B cell (primary cell): ENCODE results near the gene DTHD1. TPM values are rescaled to one million over a fixed set of nuclear protein-coding genes. Genes with fewer than 3 reads are reported as not detected.
A peak's percentile ranks its signal among the peaks of the same experiment; 100 is the strongest.

Experiments used
- ATAC-seq: fragments of 200-7000 bp; cut with Tn5 transposase; one replicate; pipeline ENCODE4 v1.10.0; 2021; ENCODE audit warnings: low read depth, mild to moderate bottlenecking, moderate number of reproducible peaks, moderate library complexity
- CTCF ChIA-PET: fragments of 350-600 bp; sonication (Branson Sonifier 250); formaldehyde crosslinking; loops from one replicate; lab custom pipeline; 2021; ENCODE audit warnings: antibody characterized with exemption, inconsistent platforms; lab: Charles Lee
- POLR2A ChIA-PET: fragments of 350-600 bp; sonication (Branson Sonifier 250); formaldehyde crosslinking; loops from one replicate; lab custom pipeline; 2021; ENCODE audit warnings: antibody characterized with exemption; lab: Charles Lee
- DNase-seq: peaks from one replicate; pipeline ENCODE4 v3.0.0; 2013
- H2AFZ ChIP-seq: 2 replicates; pipeline ENCODE4 v1.6.1; 2012; ENCODE audit warnings: mild to moderate bottlenecking, low read depth, low read length; ENCODE audit not compliant: insufficient read depth, poor library complexity, severe bottlenecking
- H3K27ac ChIP-seq, 2 donors: 1 replicate in 1 of 2; 2 replicates in 1 of 2; pipeline ENCODE4 v1.5.1; 2012 to 2013; ENCODE audit warnings: low read length in 2 of 2, mild to moderate bottlenecking in 2 of 2, moderate library complexity in 1 of 2
- H3K27me3 ChIP-seq, 4 experiments: fragments of 200-600 bp in 1 of 4; sonication (generic) in 1 of 4; replicated peaks in 1 of 4; 1 replicate in 2 of 4; 2 replicates in 2 of 4; pipeline versions ENCODE4 v1.6.1 to v1.7.0; 2013 to 2016; ENCODE audit warnings: low read length in 3 of 4, mild to moderate bottlenecking in 2 of 4, mixed read lengths in 1 of 4, moderate library complexity in 1 of 4; ENCODE audit not compliant: insufficient read depth in 4 of 4, control insufficient read depth in 3 of 4; ENCODE audit errors: control extremely low read depth in 1 of 4
- H3K36me3 ChIP-seq, 2 experiments: replicated peaks in 1 of 2; 1 replicate in 1 of 2; 2 replicates in 1 of 2; pipeline versions ENCODE4 v1.6.1 to v1.7.1; 2013; ENCODE audit warnings: low read length in 1 of 2; ENCODE audit not compliant: insufficient read depth in 2 of 2, control insufficient read depth in 1 of 2; ENCODE audit errors: control extremely low read depth in 1 of 2, extremely low read depth in 1 of 2
- H3K4me1 ChIP-seq, 2 donors: fragments of 200-600 bp in 1 of 2; sonication (generic) in 1 of 2; 1 replicate in 1 of 2; 2 replicates in 1 of 2; pipeline versions ENCODE4 v1.5.1 to v1.6.1; 2013 to 2017; ENCODE audit warnings: low read length in 2 of 2; ENCODE audit not compliant: control insufficient read depth in 2 of 2, insufficient read depth in 2 of 2
- H3K4me2 ChIP-seq: replicated peaks from 2 replicates; pipeline ENCODE3; 2012; ENCODE audit warnings: mild to moderate bottlenecking, low read depth, low read length; ENCODE audit not compliant: poor library complexity, severe bottlenecking
- H3K4me3 ChIP-seq, 5 experiments: fragments of 200-600 bp in 1 of 5; sonication (generic) in 1 of 5; 1 replicate in 3 of 5; 2 replicates in 2 of 5; pipeline versions ENCODE4 v1.5.1 to v1.7.0; 2011 to 2016; ENCODE audit warnings: low read length in 4 of 5, mild to moderate bottlenecking in 4 of 5, low read depth in 2 of 5, control low read depth in 1 of 5, moderate library complexity in 1 of 5; ENCODE audit not compliant: insufficient read depth in 1 of 5; ENCODE audit errors: control extremely low read depth in 1 of 5, extremely low read depth in 1 of 5
- H3K79me2 ChIP-seq: fragments of 200-600 bp; sonication (generic); one replicate; pipeline ENCODE4 v1.6.0; 2016; ENCODE audit warnings: low read length; ENCODE audit not compliant: control insufficient read depth, insufficient read depth
- H3K9ac ChIP-seq: fragments of 200-600 bp; sonication (generic); 2 replicates; pipeline ENCODE4 v1.6.1; 2017; ENCODE audit warnings: mild to moderate bottlenecking, low read length, moderate library complexity
- H3K9me3 ChIP-seq, 3 donors: one replicate each; pipeline versions ENCODE4 v1.6.1 to v1.7.1; 2013; ENCODE audit warnings: low read length in 2 of 3; ENCODE audit not compliant: control insufficient read depth in 2 of 3, insufficient read depth in 1 of 3; ENCODE audit errors: control extremely low read depth in 1 of 3
- H4K20me1 ChIP-seq: 2 replicates; pipeline ENCODE4 v1.6.0; 2012; ENCODE audit warnings: mild to moderate bottlenecking, low read length; ENCODE audit not compliant: insufficient read depth, control insufficient read depth, poor library complexity, severe bottlenecking
- H3K27ac Mint-ChIP-seq: one replicate; pipeline ENCODE4 v1.8.0; 2021; ENCODE audit warnings: mixed read lengths
- H3K27me3 Mint-ChIP-seq: one replicate; pipeline ENCODE4 v1.8.0; 2021; ENCODE audit warnings: mixed read lengths
- H3K4me1 Mint-ChIP-seq: one replicate; pipeline ENCODE4 v1.8.0; 2021; ENCODE audit warnings: mixed read lengths
- H3K4me3 Mint-ChIP-seq: one replicate; pipeline ENCODE4 v1.8.0; 2021; ENCODE audit warnings: mixed read lengths
- H3K9me3 Mint-ChIP-seq: one replicate; pipeline ENCODE4 v1.8.0; 2022; ENCODE audit warnings: mixed read lengths; ENCODE audit not compliant: insufficient read depth
- EZH2 ChIP-seq: IDR thresholded peaks from 2 replicates; pipeline ENCODE4 v1.6.1; 2012; ENCODE audit warnings: borderline replicate concordance, low read depth, mild to moderate bottlenecking, moderate library complexity, low read length; ENCODE audit not compliant: insufficient read depth, poor library complexity, severe bottlenecking
- WGBS: methylation state at CpG from one replicate; pipeline ENCODE4 v1.1.5; 2013; ENCODE audit warnings: missing lambda C conversion rate; ENCODE audit not compliant: insufficient coverage; 5-methylcytosine and 5-hydroxymethylcytosine counted together
- intact Hi-C: fragments of 100-400 bp; cut with micrococcal nuclease; formaldehyde crosslinking; loops from one replicate; pipeline ENCODE4 v1.10.0; 2022
- polyA plus RNA-seq: library from polyadenylated mRNA; depleted of rRNA; stranded (reverse); fragments of >200 nt; gene quantifications from 2 replicates; pipeline ENCODE4 v1.2.3, GENCODE V29; 2012
- total RNA-seq, 2 donors: library from RNA; stranded (reverse); fragments of 120-200 nt in 1 of 2; gene quantifications; 1 replicate in 1 of 2; 2 replicates in 1 of 2; pipeline versions ENCODE4 v1.2.3 to v1.2.4, GENCODE V29; 2013 to 2022
- TF ChIP-seq, protein P1 (sequence below): fragments of 200-600 bp; IDR thresholded peaks from one replicate; pipeline ENCODE4 v1.8.0; 2022; ENCODE audit warnings: antibody characterized with exemption, mild to moderate bottlenecking

The DTHD1 gene
- total and polyA plus RNA-seq, 2 donors (not counting 1 experiment from before 2014, with no cell fraction given) = 0.04 TPM; not detected in 1

DNA sequence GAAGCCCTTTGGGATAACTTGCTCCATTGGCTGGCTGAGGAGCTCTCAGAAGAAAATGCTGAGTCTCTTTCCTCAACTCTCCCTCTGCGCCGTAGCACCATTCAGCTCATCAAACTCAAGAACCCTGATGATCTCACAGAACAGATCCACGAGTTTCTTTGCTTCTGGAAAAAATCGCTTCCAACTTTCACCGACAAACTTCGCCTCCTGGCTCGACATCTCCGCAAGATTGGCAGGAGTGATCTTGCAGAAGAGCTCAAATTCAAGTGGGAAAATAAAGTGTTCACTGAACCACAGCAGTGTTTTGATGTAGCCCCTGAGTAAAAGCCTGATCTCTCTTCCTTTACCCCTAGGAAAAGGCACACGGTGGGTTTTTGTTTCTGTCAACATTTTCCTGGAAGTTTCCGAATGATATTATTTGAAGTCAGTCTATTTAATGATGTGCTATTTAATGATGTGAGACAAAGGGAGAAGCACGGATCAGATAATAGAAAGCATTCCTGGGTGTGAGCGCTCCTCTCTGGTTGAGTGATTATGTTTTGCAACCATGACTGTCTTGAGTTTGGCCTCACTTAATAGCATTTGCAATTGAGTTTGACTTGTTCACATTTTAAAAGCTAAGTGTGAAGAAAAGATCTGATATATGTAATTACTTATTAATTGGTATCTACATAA is 62.2 kb downstream of the DTHD1 start:
- Histone ChIP-seq H3K27me3 (no peaks in the 10 kb centered on the region), H3K36me3 (no peaks in the 10 kb centered on the region), H3K9me3 (no peaks in the 10 kb centered on the region), H2AFZ (no peak overlapping the region), H3K4me2 (no peak overlapping the region), H4K20me1 (no peaks in the 10 kb centered on the region), H3K79me2 (no peaks in the 10 kb centered on the region), H3K4me3 (no peak overlapping the region), H3K9ac (no peak overlapping the region), H3K4me1 (peaks cover 9 to 10% of the 10 kb centered on the region in 2 donors), H3K27ac (no peak overlapping the region)
- Mint-ChIP-seq H3K27ac (no peak overlapping the region), H3K4me3 (no peak overlapping the region), H3K27me3 (no peaks in the 10 kb centered on the region), H3K9me3 (no peaks in the 10 kb centered on the region), H3K4me1 (peaks cover 6% of the 10 kb centered on the region)
- no peak for ATAC-seq
- no peak for DNase-seq
- WGBS = 95% methylated on average over 10 of the region's 12 CpGs
- ChIA-PET CTCF (interaction anchor here (1.5 to 1.9 kb wide), 2 partner anchors 13 to 56 kb away, joined by 3 to 8 read pairs; no protein-coding TSS in a partner anchor), POLR2A (no interaction called here)
- intact Hi-C loops = no loop called here
- TF ChIP-seq EZH2 = no peak
- TF ChIP-seq, protein P1, sequence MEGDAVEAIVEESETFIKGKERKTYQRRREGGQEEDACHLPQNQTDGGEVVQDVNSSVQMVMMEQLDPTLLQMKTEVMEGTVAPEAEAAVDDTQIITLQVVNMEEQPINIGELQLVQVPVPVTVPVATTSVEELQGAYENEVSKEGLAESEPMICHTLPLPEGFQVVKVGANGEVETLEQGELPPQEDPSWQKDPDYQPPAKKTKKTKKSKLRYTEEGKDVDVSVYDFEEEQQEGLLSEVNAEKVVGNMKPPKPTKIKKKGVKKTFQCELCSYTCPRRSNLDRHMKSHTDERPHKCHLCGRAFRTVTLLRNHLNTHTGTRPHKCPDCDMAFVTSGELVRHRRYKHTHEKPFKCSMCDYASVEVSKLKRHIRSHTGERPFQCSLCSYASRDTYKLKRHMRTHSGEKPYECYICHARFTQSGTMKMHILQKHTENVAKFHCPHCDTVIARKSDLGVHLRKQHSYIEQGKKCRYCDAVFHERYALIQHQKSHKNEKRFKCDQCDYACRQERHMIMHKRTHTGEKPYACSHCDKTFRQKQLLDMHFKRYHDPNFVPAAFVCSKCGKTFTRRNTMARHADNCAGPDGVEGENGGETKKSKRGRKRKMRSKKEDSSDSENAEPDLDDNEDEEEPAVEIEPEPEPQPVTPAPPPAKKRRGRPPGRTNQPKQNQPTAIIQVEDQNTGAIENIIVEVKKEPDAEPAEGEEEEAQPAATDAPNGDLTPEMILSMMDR = no peak

DNA sequence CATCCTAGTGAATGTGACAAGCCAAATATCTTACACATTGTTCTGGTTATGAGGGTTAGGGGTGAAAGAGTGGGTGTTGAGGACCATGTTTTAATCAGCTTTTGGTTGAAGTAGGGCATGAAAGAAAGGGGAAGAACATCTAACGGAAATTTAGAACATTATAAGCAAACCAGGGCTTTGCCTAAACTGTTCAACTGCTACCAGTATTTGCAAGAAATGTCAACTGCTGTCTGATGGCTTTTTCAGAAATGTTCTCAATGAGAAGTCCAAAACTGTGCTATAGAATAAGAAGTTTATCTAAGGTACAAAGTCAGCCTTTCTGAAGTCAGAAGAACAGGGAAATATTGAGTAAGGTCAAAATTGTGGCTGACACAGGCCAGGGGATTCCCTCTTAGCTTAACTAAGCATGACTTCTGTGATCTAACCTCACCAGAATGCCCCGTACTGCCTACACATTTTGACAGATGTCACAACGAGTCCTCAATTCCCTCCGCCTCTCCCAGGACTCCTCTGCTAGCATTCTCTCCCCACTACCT is 67.1 kb downstream of the DTHD1 start:
- H3K9me3 Mint-ChIP-seq = no peaks in the 10 kb centered on the region
- Histone ChIP-seq H3K36me3 (no peaks in the 10 kb centered on the region), H3K9ac (no peak overlapping the region), H3K4me3 (no peak overlapping the region), H3K4me1 (peaks cover 15 to 19% of the 10 kb centered on the region in 2 donors), H3K4me2 (peak overlapping the region; percentile 45), H3K27ac (peak overlapping the region; percentile 38 to 42), H3K27me3 (no peaks in the 10 kb centered on the region), H3K79me2 (no peaks in the 10 kb centered on the region), H2AFZ (peak overlapping the region; percentile 53), H3K9me3 (no peaks in the 10 kb centered on the region), H4K20me1 (no peaks in the 10 kb centered on the region)
- ATAC-seq = peak; percentile 82
- peak overlapping the region; percentile 82 for H3K27ac Mint-ChIP-seq
- DNase-seq = peak; percentile 71
- TF ChIP-seq EZH2 = no peak
- TF ChIP-seq, protein P1 = no peak
- ChIA-PET CTCF (interaction anchor here (1.0 to 4.1 kb wide), 10 partner anchors 10 to 105 kb away, joined by 3 to 81 read pairs (median 4); partner anchors contain the start of gene ARAP2), POLR2A (no interaction called here)
- peaks cover 21% of the 10 kb centered on the region for H3K4me1 Mint-ChIP-seq
- H3K4me3 Mint-ChIP-seq = peak overlapping the region; percentile 52
- WGBS = 0% methylated on average over 2 of the region's 4 CpGs
- intact Hi-C loops = loop anchor here (2.0 to 5.0 kb wide), 2 partner anchors 16 to 36 kb away; no protein-coding TSS in a partner anchor
- H3K27me3 Mint-ChIP-seq = no peaks in the 10 kb centered on the region
